Caco-2 (cell line): Measurements from ENCODE around the gene AP3B2. TPM values are rescaled to one million over a fixed set of nuclear protein-coding genes. Genes with fewer than 3 reads are reported as not detected.

Experiments
- BruUV-seq: library from RNA; stranded (reverse); fragments of 400-500 nt; replicated peaks from 2 replicates; lab custom pipeline; 2021; lab: Mats Ljungman, UMichigan
- CTCF ChIA-PET: fragments of 300-600 bp; sonication (Branson Sonifier 250); formaldehyde crosslinking; loops from one replicate; lab custom pipeline; 2022; ENCODE audit warnings: antibody characterized with exemption; lab: Charles Lee
- POLR2A ChIA-PET: fragments of 300-600 bp; sonication (Branson Sonifier 250); formaldehyde crosslinking; loops from one replicate; lab custom pipeline; 2022; ENCODE audit warnings: antibody characterized with exemption; lab: Charles Lee
- DNase-seq, 2 experiments: peaks; one replicate each; pipeline versions ENCODE4 v3.0.0 to v3.0.0-alpha.2; 2020 to 2022
- H3K27me3 ChIP-seq: replicated peaks from 2 replicates; pipeline ENCODE4 v1.6.0; 2011; ENCODE audit warnings: low read length; ENCODE audit not compliant: control insufficient read depth, insufficient read depth
- H3K36me3 ChIP-seq: 2 replicates; pipeline ENCODE4 v1.5.1; 2011; ENCODE audit warnings: low read length; ENCODE audit not compliant: control insufficient read depth, insufficient read depth
- H3K4me1 ChIP-seq: fragments of 250-450 bp; sonication (Bioruptor Pico); 2 replicates; pipeline ENCODE4 v1.5.1; 2020; ENCODE audit warnings: mild to moderate bottlenecking
- H3K4me3 ChIP-seq: 2 replicates; pipeline ENCODE4 v1.5.1; 2011; ENCODE audit warnings: low read depth, mild to moderate bottlenecking, control low read depth, low read length
- H3K9me3 ChIP-seq: fragments of 250-450 bp; sonication (Bioruptor Pico); 2 replicates; pipeline ENCODE4 v1.5.1; 2020; ENCODE audit warnings: mild to moderate bottlenecking, moderate library complexity
- H3K27ac Mint-ChIP-seq: one replicate; pipeline ENCODE4 v1.8.0; 2022; ENCODE audit warnings: mixed read lengths; ENCODE audit not compliant: unreplicated experiment
- H3K27me3 Mint-ChIP-seq: one replicate; pipeline ENCODE4 v1.8.0; 2022; ENCODE audit warnings: mixed read lengths; ENCODE audit not compliant: insufficient read depth, unreplicated experiment
- H3K36me3 Mint-ChIP-seq: one replicate; pipeline ENCODE4 v1.8.0; 2022; ENCODE audit warnings: mild to moderate bottlenecking, mixed read lengths; ENCODE audit not compliant: insufficient read depth, unreplicated experiment
- H3K4me1 Mint-ChIP-seq: one replicate; pipeline ENCODE4 v1.8.0; 2022; ENCODE audit warnings: low read depth, mixed read lengths; ENCODE audit not compliant: unreplicated experiment
- H3K4me3 Mint-ChIP-seq: one replicate; pipeline ENCODE4 v1.8.0; 2022; ENCODE audit warnings: mild to moderate bottlenecking, moderate library complexity, mixed read lengths; ENCODE audit not compliant: unreplicated experiment
- H3K9me3 Mint-ChIP-seq: one replicate; pipeline ENCODE4 v1.8.0; 2022; ENCODE audit warnings: mixed read lengths; ENCODE audit not compliant: unreplicated experiment
- CTCF ChIP-seq, 2 experiments: fragments of 200-600 bp in 1 of 2; IDR thresholded peaks; 1 replicate in 1 of 2; 2 replicates in 1 of 2; pipeline versions ENCODE4 v1.5.1 to v1.8.0; 2011 to 2022; ENCODE audit warnings: antibody characterized with exemption in 1 of 2, control low read depth in 1 of 2, inconsistent platforms in 1 of 2, low read depth in 1 of 2, low read length in 1 of 2, mild to moderate bottlenecking in 1 of 2, moderate library complexity in 1 of 2; ENCODE audit not compliant: insufficient read depth in 1 of 2, severe bottlenecking in 1 of 2, unreplicated experiment in 1 of 2
- intact Hi-C: fragments of 100-400 bp; cut with micrococcal nuclease; formaldehyde crosslinking; loops from one replicate; pipeline ENCODE4 v1.10.0; 2022; ENCODE audit not compliant: unreplicated experiment
- total RNA-seq: library from RNA; stranded (reverse); gene quantifications from 2 replicates; pipeline ENCODE4 v1.2.3, GENCODE V29; 2022

The AP3B2 gene
- total RNA-seq, 1 experiment from 2014 or later, result 0.82 TPM

- peaks cover 15% of the 10 kb centered on the region for H3K27me3 Mint-ChIP-seq
- no peak for DNase-seq
- Histone ChIP-seq H3K9me3 (no peaks in the 10 kb centered on the region), H3K36me3 (no peaks in the 10 kb centered on the region), H3K4me1 (no peaks in the 10 kb centered on the region), H3K4me3 (no peak overlapping the region), H3K27me3 (no peaks in the 10 kb centered on the region)
- TF ChIP-seq CTCF (IDR thresholded peaks at IDR 0.05; ENCODE audit: insufficient read depth in 1 of 2, low read depth in 1 of 2, low read length in 1 of 2, severe bottlenecking in 1 of 2, unreplicated experiment in 1 of 2), result no peak
- ChIA-PET POLR2A (no interaction called here), CTCF (no interaction called here)
- no peaks in the 10 kb centered on the region for H3K36me3 Mint-ChIP-seq
- BruUV-seq, result no TSS peak
- no peak overlapping the region for H3K4me3 Mint-ChIP-seq
- no peak overlapping the region for H3K27ac Mint-ChIP-seq
- no peaks in the 10 kb centered on the region for H3K4me1 Mint-ChIP-seq
- intact Hi-C loops, result no loop called here
- H3K9me3 Mint-ChIP-seq, result no peaks in the 10 kb centered on the region
Measured at GRCh38 chr15:82674873-82675272, 34.8 kb downstream of the AP3B2 start.

- no peaks in the 10 kb centered on the region for H3K9me3 ChIP-seq
- no peaks in the 10 kb centered on the region for H3K9me3 Mint-ChIP-seq
- CTCF ChIA-PET, result no interaction called here
Measured at GRCh38 chr15:82670699-82671098, 39.0 kb downstream of the AP3B2 start.

GRCh38 chr15:82666606-82667005 is 43.1 kb downstream of the AP3B2 start:
- no peak for DNase-seq
- peaks cover 15% of the 10 kb centered on the region for H3K27me3 Mint-ChIP-seq
- ChIA-PET CTCF (no interaction called here), POLR2A (no interaction called here)
- H3K4me3 Mint-ChIP-seq, result no peak overlapping the region
- intact Hi-C loops, result no loop called here
- Histone ChIP-seq H3K36me3 (no peaks in the 10 kb centered on the region), H3K4me3 (no peak overlapping the region), H3K9me3 (no peaks in the 10 kb centered on the region), H3K4me1 (no peaks in the 10 kb centered on the region), H3K27me3 (no peaks in the 10 kb centered on the region)
- H3K27ac Mint-ChIP-seq, result no peak overlapping the region
- H3K9me3 Mint-ChIP-seq, result no peaks in the 10 kb centered on the region
- H3K36me3 Mint-ChIP-seq, result no peaks in the 10 kb centered on the region
- TF ChIP-seq CTCF (IDR thresholded peaks at IDR 0.05; ENCODE audit: insufficient read depth in 1 of 2, low read depth in 1 of 2, low read length in 1 of 2, severe bottlenecking in 1 of 2, unreplicated experiment in 1 of 2), result no peak
- no TSS peak for BruUV-seq
- H3K4me1 Mint-ChIP-seq, result no peaks in the 10 kb centered on the region

More at GRCh38 chr15:82670699-82671098, 39.0 kb downstream of the AP3B2 start:
- Mint-ChIP-seq H3K27me3 (peaks cover 14% of the 10 kb centered on the region), H3K4me1 (no peaks in the 10 kb centered on the region), H3K36me3 (no peaks in the 10 kb centered on the region), H3K4me3 (no peak overlapping the region), H3K27ac (no peak overlapping the region)
- intact Hi-C loops, result no loop called here
- no peak for TF ChIP-seq CTCF (IDR thresholded peaks at IDR 0.05; ENCODE audit: insufficient read depth in 1 of 2, low read depth in 1 of 2, low read length in 1 of 2, severe bottlenecking in 1 of 2, unreplicated experiment in 1 of 2)
- no peak overlapping the region for H3K4me3 ChIP-seq
- no peaks in the 10 kb centered on the region for H3K4me1 ChIP-seq
- H3K36me3 ChIP-seq, result no peaks in the 10 kb centered on the region
- POLR2A ChIA-PET, result no interaction called here
- BruUV-seq, result no TSS peak
- H3K27me3 ChIP-seq, result no peaks in the 10 kb centered on the region
- DNase-seq, result no peak
